Pons (tissue), 1 donor: Measurements from ENCODE around the gene ZNF358.
A peak's percentile ranks its signal among the peaks of the same experiment; 100 is the strongest.
"Not testable (repeated sequence)": the region's sequence is repeated elsewhere in the genome, so short reads cannot be mapped to it uniquely, and the experiment has no call there.

Experiments
- DNase-seq: peaks from one replicate; pipeline ENCODE4 v3.0.0-alpha.2; 2016; ENCODE audit warnings: low spot score

The ZNF358 gene

GRCh38 chr19:7535998-7536695, 20.2 kb downstream of the ZNF358 start:
- no peak for DNase-seq

GRCh38 chr19:7538990-7539389, 23.1 kb downstream of the ZNF358 start:
- DNase-seq: not testable (repeated sequence)

- no peak for DNase-seq
Observed at GRCh38 chr19:7539827-7540425, 24.0 kb downstream of the ZNF358 start.

GRCh38 chr19:7540761-7541474, 25.0 kb downstream of the ZNF358 start:
- no peak for DNase-seq

GRCh38 chr19:7541475-7541824, 25.5 kb downstream of the ZNF358 start:
- no peak for DNase-seq

GRCh38 chr19:7541828-7542443, 26.0 kb downstream of the ZNF358 start:
- DNase-seq: no peak

- no peak for DNase-seq
Observed at GRCh38 chr19:7542556-7543348, 26.8 kb downstream of the ZNF358 start.

- peak; percentile 64 for DNase-seq
Observed at GRCh38 chr19:7544626-7545025, 28.7 kb downstream of the ZNF358 start.

- peak; percentile 45 for DNase-seq
Observed at GRCh38 chr19:7545300-7545699, 29.4 kb downstream of the ZNF358 start.

- DNase-seq: no peak
Observed at GRCh38 chr19:7545904-7546303, 30.0 kb downstream of the ZNF358 start.

- DNase-seq: no peak
Observed at GRCh38 chr19:7547159-7547558, 31.3 kb downstream of the ZNF358 start.

GRCh38 chr19:7549429-7550148, 33.7 kb downstream of the ZNF358 start:
- DNase-seq: no peak

- no peak for DNase-seq
Observed at GRCh38 chr19:7550169-7550770, 34.4 kb downstream of the ZNF358 start.

- peak; percentile 45 for DNase-seq
Observed at GRCh38 chr19:7550987-7551761, 35.3 kb downstream of the ZNF358 start.

GRCh38 chr19:7552781-7553180, 36.9 kb downstream of the ZNF358 start:
- no peak for DNase-seq

- no peak for DNase-seq
Observed at GRCh38 chr19:7554565-7554964, 38.7 kb downstream of the ZNF358 start.

GRCh38 chr19:7554990-7555864, 39.3 kb downstream of the ZNF358 start:
- DNase-seq: no peak

- no peak for DNase-seq
Observed at GRCh38 chr19:7556696-7557315, 40.9 kb downstream of the ZNF358 start.

- DNase-seq: no peak
Observed at GRCh38 chr19:7558667-7559066, 42.8 kb downstream of the ZNF358 start.
